Measurements from ENCODE around the gene ABTB1.
A peak's percentile ranks its signal among the peaks of the same experiment; 100 is the strongest.
"Not testable (repeated sequence)": the region's sequence is repeated elsewhere in the genome, so short reads cannot be mapped to it uniquely, and the experiment has no call there.

The ABTB1 gene

GRCh38 chr3:127671523-127672428 is 976 bp upstream of the ABTB1 start:
- peak in 1 of 3 donors; percentile 4 for DNase-seq (ENCODE audit: low read depth in 2 of 3, low spot score in 1 of 3)

- peak in 1 of 3 donors; percentile 40 for DNase-seq (ENCODE audit: low read depth in 2 of 3, low spot score in 1 of 3)
Observed at GRCh38 chr3:127673191-127674100, 694 bp downstream of the ABTB1 start.

GRCh38 chr3:127674101-127674721 is 1.5 kb downstream of the ABTB1 start:
- no peak for DNase-seq (ENCODE audit: low read depth in 2 of 3, low spot score in 1 of 3)

GRCh38 chr3:127674790-127675189 is 2.0 kb downstream of the ABTB1 start:
- no peak for DNase-seq (ENCODE audit: low read depth in 2 of 3, low spot score in 1 of 3)

GRCh38 chr3:127675651-127676391 is 3.1 kb downstream of the ABTB1 start:
- no peak for DNase-seq (ENCODE audit: low read depth in 2 of 3, low spot score in 1 of 3)

GRCh38 chr3:127676456-127676855 is 3.7 kb downstream of the ABTB1 start:
- no peak for DNase-seq (ENCODE audit: low read depth in 2 of 3, low spot score in 1 of 3)

- DNase-seq (ENCODE audit: low read depth in 2 of 3, low spot score in 1 of 3) = no peak
Observed at GRCh38 chr3:127676921-127677351, 4.2 kb downstream of the ABTB1 start.

GRCh38 chr3:127677541-127678314 is 5.0 kb downstream of the ABTB1 start:
- DNase-seq (ENCODE audit: low read depth in 2 of 3, low spot score in 1 of 3) = no peak

GRCh38 chr3:127678315-127678599 is 5.5 kb downstream of the ABTB1 start:
- DNase-seq (ENCODE audit: low read depth in 2 of 3, low spot score in 1 of 3) = no peak

GRCh38 chr3:127678611-127679533 is 6.1 kb downstream of the ABTB1 start:
- no peak for DNase-seq (ENCODE audit: low read depth in 2 of 3, low spot score in 1 of 3)

- no peak for DNase-seq (ENCODE audit: low read depth in 2 of 3, low spot score in 1 of 3)
Observed at GRCh38 chr3:127679534-127680145, 6.9 kb downstream of the ABTB1 start.

- no peak for DNase-seq (ENCODE audit: low read depth in 2 of 3, low spot score in 1 of 3)
Observed at GRCh38 chr3:127680146-127680661, 7.5 kb downstream of the ABTB1 start.

GRCh38 chr3:127680798-127681221 is 8.1 kb downstream of the ABTB1 start:
- DNase-seq (ENCODE audit: low read depth in 2 of 3, low spot score in 1 of 3) = no peak

GRCh38 chr3:127682175-127682554 is 9.4 kb downstream of the ABTB1 start:
- DNase-seq (ENCODE audit: low read depth in 2 of 3, low spot score in 1 of 3) = not testable (repeated sequence)

- DNase-seq (ENCODE audit: low read depth in 2 of 3, low spot score in 1 of 3) = no peak
Observed at GRCh38 chr3:127682561-127682960, 9.8 kb downstream of the ABTB1 start.

GRCh38 chr3:127684871-127685707 is 12.3 kb downstream of the ABTB1 start:
- DNase-seq (ENCODE audit: low read depth in 2 of 3, low spot score in 1 of 3) = no peak

GRCh38 chr3:127685708-127686511 is 13.2 kb downstream of the ABTB1 start:
- DNase-seq (ENCODE audit: low read depth in 2 of 3, low spot score in 1 of 3) = no peak
